Measurements from ENCODE around the gene PRPF38B. TPM values are rescaled to one million over a fixed set of nuclear protein-coding genes. Genes with fewer than 3 reads are reported as not detected.
"Not testable (repeated sequence)": the region's sequence is repeated elsewhere in the genome, so short reads cannot be mapped to it uniquely, and the experiment has no call there.

PRPF38B gene
- total and polyA plus RNA-seq, 10 of the 15 experiments (the other 5 are each of a cell fraction or from before 2014, with no cell fraction given) = 32.9 to 79.2 (median 47.8) TPM

- SMC1A ChIA-PET (ENCODE audit: uncharacterized antibody, unreplicated experiment); DNase-seq (ENCODE audit: low read depth, low spot score); FAIRE-seq; intact Hi-C loops (cut with micrococcal nuclease; ENCODE audit: unreplicated experiment); H3K9me3 ChIP-seq (replicated peaks; ENCODE audit: control insufficient read depth, insufficient read depth, low read length); H3K4me2 ChIP-seq (ENCODE audit: control insufficient read depth, insufficient read depth); in situ Hi-C loops (cut with MboI); H3K4me1 ChIP-seq (ENCODE audit: control insufficient read depth, insufficient read depth, low read length); BruUV-seq (replicated peaks); ATAC-seq; H3K36me3 ChIP-seq (ENCODE audit: control insufficient read depth in 2 of 2, insufficient read depth in 2 of 2, low read length in 1 of 2); H3K27ac ChIP-seq (ENCODE audit: control insufficient read depth, insufficient read depth); H3K9ac ChIP-seq (ENCODE audit: control insufficient read depth, insufficient read depth, low read length); H2AFZ ChIP-seq (ENCODE audit: control insufficient read depth, low read depth, low read length); H4K20me1 ChIP-seq (ENCODE audit: control insufficient read depth, insufficient read depth); CTCF ChIA-PET; RAD21 ChIA-PET (ENCODE audit: unreplicated experiment); H3K79me2 ChIP-seq (ENCODE audit: control insufficient read depth, insufficient read depth, low read length); POLR2A ChIA-PET; H3K27me3 ChIP-seq (replicated peaks in 1 of 2; ENCODE audit: control insufficient read depth in 2 of 2, insufficient read depth in 2 of 2, low read length in 1 of 2); H3K4me3 ChIP-seq: not testable (repeated sequence)
- WGBS (ENCODE audit: insufficient coverage, insufficient replicate concordance, low lambda C conversion rate, missing lambda C conversion rate) = 99% methylated on average over 19 of the region's 28 CpGs
Observed at GRCh38 chr1:108667422-108667821, 24.7 kb upstream of the PRPF38B start.

DNA sequence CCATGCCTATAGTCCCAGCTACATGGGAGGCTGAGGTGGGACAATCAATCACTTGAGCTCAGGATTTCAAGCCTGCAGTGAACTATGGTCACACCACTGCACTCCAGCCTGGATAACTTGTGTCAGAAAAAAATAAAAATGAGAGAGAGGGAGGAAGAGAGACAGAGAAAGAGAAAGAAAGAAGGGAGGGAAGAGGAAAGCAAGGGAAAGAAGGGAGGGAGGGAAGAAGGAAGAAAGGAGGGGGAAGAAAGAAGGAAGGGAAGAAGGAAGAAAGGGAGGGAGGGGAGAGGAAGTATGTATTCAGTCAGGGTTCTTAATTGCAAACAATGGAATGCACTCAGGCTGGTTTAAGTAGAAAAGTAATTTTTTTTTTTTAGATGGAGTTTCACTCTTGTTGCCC is 23.3 kb upstream of the PRPF38B start:
- no peak for DNase-seq (ENCODE audit: low read depth, low spot score)
- Histone ChIP-seq H3K4me2 (ENCODE audit: control insufficient read depth, insufficient read depth) (no peak overlapping the region), H3K36me3 (ENCODE audit: control insufficient read depth in 2 of 2, insufficient read depth in 2 of 2, low read length in 1 of 2) (no peaks in the 10 kb centered on the region), H3K27ac (ENCODE audit: control insufficient read depth, insufficient read depth) (no peak overlapping the region), H3K27me3 (replicated peaks in 1 of 2; ENCODE audit: control insufficient read depth in 2 of 2, insufficient read depth in 2 of 2, low read length in 1 of 2) (no peaks in the 10 kb centered on the region), H3K4me3 (no peak overlapping the region), H3K9ac (ENCODE audit: control insufficient read depth, insufficient read depth, low read length) (no peak overlapping the region), H4K20me1 (ENCODE audit: control insufficient read depth, insufficient read depth) (no peaks in the 10 kb centered on the region), H3K9me3 (replicated peaks; ENCODE audit: control insufficient read depth, insufficient read depth, low read length) (no peaks in the 10 kb centered on the region), H3K79me2 (ENCODE audit: control insufficient read depth, insufficient read depth, low read length) (no peaks in the 10 kb centered on the region), H3K4me1 (ENCODE audit: control insufficient read depth, insufficient read depth, low read length) (no peaks in the 10 kb centered on the region), H2AFZ (ENCODE audit: control insufficient read depth, low read depth, low read length) (no peak overlapping the region)
- ChIA-PET SMC1A (ENCODE audit: uncharacterized antibody, unreplicated experiment) (no interaction called here), POLR2A (no interaction called here), CTCF (no interaction called here), RAD21 (ENCODE audit: unreplicated experiment) (no interaction called here)
- in situ Hi-C loops (cut with MboI) = no loop called here
- no peak for FAIRE-seq
- ATAC-seq = no peak
- no peak for TF ChIP-seq KDM1A (IDR thresholded peaks at IDR 0.05; ENCODE audit: borderline replicate concordance)
- TF ChIP-seq RFX5 (IDR thresholded peaks at IDR 0.05; ENCODE audit: low read depth, low read length) = no peak
- TF ChIP-seq NRF1 (conservative IDR thresholded peaks at IDR 0.05; ENCODE audit: low read depth, low read length) = no peak
- TF ChIP-seq CBFB (IDR thresholded peaks at IDR 0.05; ENCODE audit: low read depth) = no peak
- TF ChIP-seq IRF4 (IDR thresholded peaks at IDR 0.05; ENCODE audit: low read depth, low read length) = no peak
- TF ChIP-seq POU2F2 (IDR thresholded peaks at IDR 0.05; ENCODE audit: borderline replicate concordance, low read depth, low read length) = no peak
- no peak for TF ChIP-seq STAT1 (conservative IDR thresholded peaks at IDR 0.05)
- no peak for TF ChIP-seq ETV6 (conservative IDR thresholded peaks at IDR 0.05 in 1 of 2, IDR thresholded peaks at IDR 0.05 in 1 of 2; ENCODE audit: borderline replicate concordance in 1 of 2, low read depth in 1 of 2)
- TF ChIP-seq EGR1 (IDR thresholded peaks at IDR 0.05; ENCODE audit: borderline replicate concordance in 1 of 2, low read depth in 2 of 2, low read length in 2 of 2) = no peak
- no peak for TF ChIP-seq ASH2L (IDR thresholded peaks at IDR 0.05; ENCODE audit: borderline replicate concordance, low read depth)
- no peak for TF ChIP-seq E2F8 (IDR thresholded peaks at IDR 0.05; ENCODE audit: low read depth, partially characterized antibody)
- no peak for TF ChIP-seq HDGF (IDR thresholded peaks at IDR 0.05)
- TF ChIP-seq HDAC2 (IDR thresholded peaks at IDR 0.05) = no peak
- intact Hi-C loops (cut with micrococcal nuclease; ENCODE audit: unreplicated experiment) = no loop called here
- BruUV-seq (replicated peaks) = no TSS peak
